Trophoblast cell (in vitro differentiated cells and primary cell): ENCODE results near the gene ZC3H8.

Experiments used
- DNase-seq, 2 donors: peaks; one replicate each; pipeline ENCODE4 v3.0.0-alpha.2; 2016
- H2AFZ ChIP-seq: 2 replicates; pipeline ENCODE4 v1.6.1; 2013; ENCODE audit warnings: low read length, moderate library complexity, mild to moderate bottlenecking; ENCODE audit not compliant: insufficient read depth, poor library complexity
- H2AK5ac ChIP-seq: 2 replicates; pipeline ENCODE4 v1.6.1; 2013; ENCODE audit warnings: mild to moderate bottlenecking, low read length
- H2BK120ac ChIP-seq: 2 replicates; pipeline ENCODE4 v1.6.1; 2013; ENCODE audit warnings: low read length, mild to moderate bottlenecking, moderate library complexity; ENCODE audit not compliant: insufficient read depth, poor library complexity
- H2BK12ac ChIP-seq: 2 replicates; pipeline ENCODE4 v1.6.1; 2013; ENCODE audit warnings: mild to moderate bottlenecking, low read length, moderate library complexity
- H2BK5ac ChIP-seq: 2 replicates; pipeline ENCODE4 v1.6.1; 2013; ENCODE audit warnings: low read length, low read depth, moderate library complexity, mild to moderate bottlenecking; ENCODE audit not compliant: poor library complexity
- H3K14ac ChIP-seq: 2 replicates; pipeline ENCODE4 v1.6.1; 2013; ENCODE audit warnings: mild to moderate bottlenecking, low read length
- H3K18ac ChIP-seq: 2 replicates; pipeline ENCODE4 v1.6.1; 2013; ENCODE audit warnings: mild to moderate bottlenecking, low read length
- H3K23ac ChIP-seq: 2 replicates; pipeline ENCODE4 v1.6.1; 2013; ENCODE audit warnings: low read length
- H3K27ac ChIP-seq: 2 replicates; pipeline ENCODE4 v1.5.1; 2013; ENCODE audit warnings: low read depth, mild to moderate bottlenecking, inconsistent platforms, low read length, moderate library complexity
- H3K27me3 ChIP-seq: 2 replicates; pipeline ENCODE4 v1.6.1; 2013; ENCODE audit warnings: inconsistent platforms, mild to moderate bottlenecking, low read length, moderate library complexity; ENCODE audit not compliant: insufficient read depth
- H3K36me3 ChIP-seq, 2 experiments: 1 replicate in 1 of 2; 2 replicates in 1 of 2; pipeline ENCODE4 v1.6.1; 2013; ENCODE audit warnings: low read length in 2 of 2, mild to moderate bottlenecking in 2 of 2, moderate library complexity in 1 of 2; ENCODE audit not compliant: insufficient read depth in 2 of 2, control insufficient read depth in 1 of 2
- H3K4ac ChIP-seq: 2 replicates; pipeline ENCODE4 v1.6.1; 2013; ENCODE audit warnings: low read depth, mild to moderate bottlenecking, low read length, moderate library complexity
- H3K4me1 ChIP-seq, 2 experiments: 1 replicate in 1 of 2; 2 replicates in 1 of 2; pipeline ENCODE4 v1.6.1; 2013; ENCODE audit warnings: low read length in 2 of 2, mild to moderate bottlenecking in 2 of 2, moderate library complexity in 1 of 2; ENCODE audit not compliant: insufficient read depth in 2 of 2, control insufficient read depth in 1 of 2
- H3K4me2 ChIP-seq: 2 replicates; pipeline ENCODE4 v1.6.1; 2013; ENCODE audit warnings: inconsistent platforms, mild to moderate bottlenecking, low read length, moderate library complexity
- H3K4me3 ChIP-seq: 2 replicates; pipeline ENCODE4 v1.5.1; 2013; ENCODE audit warnings: mild to moderate bottlenecking, low read depth, low read length, inconsistent platforms
- H3K79me1 ChIP-seq: one replicate; pipeline ENCODE4 v1.6.1; 2013; ENCODE audit warnings: low read length
- H3K79me2 ChIP-seq: 2 replicates; pipeline ENCODE4 v1.6.1; 2013; ENCODE audit warnings: low read length, mild to moderate bottlenecking; ENCODE audit not compliant: control insufficient read depth, insufficient read depth, poor library complexity
- H3K9ac ChIP-seq: 2 replicates; pipeline ENCODE4 v1.6.1; 2013; ENCODE audit warnings: mild to moderate bottlenecking, low read length
- H3K9me3 ChIP-seq: 2 replicates; pipeline ENCODE4 v1.6.1; 2013; ENCODE audit warnings: low read depth, mild to moderate bottlenecking, control low read depth, inconsistent platforms, low read length; ENCODE audit not compliant: insufficient read depth
- H4K12ac ChIP-seq: 2 replicates; pipeline ENCODE4 v1.6.1; 2013; ENCODE audit warnings: low read depth, mild to moderate bottlenecking, low read length, moderate library complexity
- H4K8ac ChIP-seq: 2 replicates; pipeline ENCODE4 v1.6.1; 2013; ENCODE audit warnings: low read depth, mild to moderate bottlenecking, low read length, moderate library complexity
- H4K91ac ChIP-seq: one replicate; pipeline ENCODE4 v1.6.1; 2013; ENCODE audit warnings: low read depth, mild to moderate bottlenecking, low read length, moderate library complexity
- WGBS: extraction: QIAGEN DNeasy Blood & Tissue Kit; methylation state at CpG from one replicate; pipeline ENCODE4 v1.1.7; 2013; ENCODE audit warnings: missing lambda C conversion rate; ENCODE audit not compliant: insufficient read length, insufficient coverage; ENCODE audit errors: extremely low coverage; 5-methylcytosine and 5-hydroxymethylcytosine counted together

The ZC3H8 gene

DNA sequence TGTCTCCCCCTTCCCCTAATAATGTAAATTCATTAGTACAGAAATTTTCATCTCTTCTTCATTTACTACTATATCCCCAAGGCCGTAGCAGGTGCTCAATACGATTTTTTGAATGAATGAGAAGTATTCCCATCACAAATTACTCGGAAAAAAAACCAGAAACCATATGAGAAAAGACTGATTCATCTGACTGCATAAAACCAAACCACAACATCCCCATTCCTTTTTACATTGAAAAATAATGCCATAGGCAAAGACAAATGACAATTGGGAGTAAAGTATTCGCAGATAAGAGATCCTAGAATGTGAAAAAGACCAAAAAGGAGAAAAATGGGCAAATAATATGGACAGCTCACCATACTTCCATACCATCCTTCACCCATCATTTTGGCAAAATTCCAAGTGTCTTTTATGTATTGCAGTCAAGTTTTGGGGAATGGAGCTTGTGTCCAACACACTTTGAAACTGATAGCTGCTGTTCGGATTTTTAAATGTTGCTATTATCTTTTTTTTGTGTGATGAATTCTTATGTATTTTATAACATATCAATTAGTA, 1.5 kb downstream of the ZC3H8 start:
- H3K18ac ChIP-seq, result no peak overlapping the region

DNA sequence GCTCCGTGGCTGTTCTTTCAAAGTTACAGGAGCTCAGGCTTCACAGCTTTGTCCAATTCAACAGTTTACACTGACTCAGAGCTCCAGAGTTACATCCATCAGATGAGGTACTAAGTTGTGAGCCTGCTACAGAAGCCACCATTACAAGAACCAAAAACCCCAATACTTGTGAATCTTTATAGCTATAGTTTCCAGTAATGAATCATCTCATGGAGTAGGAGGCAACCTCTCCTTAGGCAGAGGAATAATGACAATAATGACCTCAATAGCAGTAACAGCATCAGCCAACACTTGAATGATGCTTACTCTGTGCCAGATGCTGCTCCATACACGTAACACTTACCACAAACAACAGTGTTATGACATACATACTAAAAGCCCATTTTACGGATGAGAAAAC, 3.6 kb downstream of the ZC3H8 start:
- Histone ChIP-seq H4K8ac (no peak overlapping the region), H3K27ac (no peak overlapping the region), H2AK5ac (no peak overlapping the region), H3K79me2 (no peaks in the 10 kb centered on the region), H2BK5ac (no peak overlapping the region), H3K4me1 (no peaks in the 10 kb centered on the region), H4K12ac (no peak overlapping the region), H3K27me3 (no peaks in the 10 kb centered on the region), H3K79me1 (peaks cover 7% of the 10 kb centered on the region), H2AFZ (no peak overlapping the region), H3K14ac (no peak overlapping the region), H3K18ac (no peak overlapping the region), H3K4me3 (no peak overlapping the region), H2BK12ac (no peak overlapping the region), H3K9me3 (no peaks in the 10 kb centered on the region), H2BK120ac (no peak overlapping the region), H3K9ac (peak overlapping the region; percentile 33), H3K23ac (peak overlapping the region; percentile 9), H4K91ac (no peak overlapping the region), H3K4ac (no peak overlapping the region), H3K4me2 (no peak overlapping the region), H3K36me3 (peaks cover 3% of the 10 kb centered on the region in 2 experiments)
- DNase-seq, result no peak
- no CpG with 5 or more reads among the region's 3 CpGs for WGBS

More for the DNA sequence above, 1.5 kb downstream of the ZC3H8 start:
- H3K4ac ChIP-seq, result no peak overlapping the region
- H4K91ac ChIP-seq, result no peak overlapping the region
- H3K27ac ChIP-seq, result no peak overlapping the region
- no peak overlapping the region for H2AFZ ChIP-seq
- H3K36me3 ChIP-seq, result peaks cover 0 to 3% of the 10 kb centered on the region in 2 experiments
- H2AK5ac ChIP-seq, result no peak overlapping the region
- H3K27me3 ChIP-seq, result no peaks in the 10 kb centered on the region
- H3K14ac ChIP-seq, result no peak overlapping the region
- no peaks in the 10 kb centered on the region for H3K79me2 ChIP-seq
- H3K4me3 ChIP-seq, result no peak overlapping the region
- H3K9ac ChIP-seq, result no peak overlapping the region
- no peak overlapping the region for H4K12ac ChIP-seq
- no peak overlapping the region for H4K8ac ChIP-seq
- H3K4me1 ChIP-seq, result no peaks in the 10 kb centered on the region
- no peak overlapping the region for H2BK12ac ChIP-seq
- H3K9me3 ChIP-seq, result no peaks in the 10 kb centered on the region
- H2BK120ac ChIP-seq, result no peak overlapping the region
- H2BK5ac ChIP-seq, result no peak overlapping the region
- no peak for DNase-seq
- no peak overlapping the region for H3K23ac ChIP-seq
- no peak overlapping the region for H3K4me2 ChIP-seq
- no CpG with 5 or more reads among the region's 5 CpGs for WGBS
- peaks cover 7% of the 10 kb centered on the region for H3K79me1 ChIP-seq

DNA sequence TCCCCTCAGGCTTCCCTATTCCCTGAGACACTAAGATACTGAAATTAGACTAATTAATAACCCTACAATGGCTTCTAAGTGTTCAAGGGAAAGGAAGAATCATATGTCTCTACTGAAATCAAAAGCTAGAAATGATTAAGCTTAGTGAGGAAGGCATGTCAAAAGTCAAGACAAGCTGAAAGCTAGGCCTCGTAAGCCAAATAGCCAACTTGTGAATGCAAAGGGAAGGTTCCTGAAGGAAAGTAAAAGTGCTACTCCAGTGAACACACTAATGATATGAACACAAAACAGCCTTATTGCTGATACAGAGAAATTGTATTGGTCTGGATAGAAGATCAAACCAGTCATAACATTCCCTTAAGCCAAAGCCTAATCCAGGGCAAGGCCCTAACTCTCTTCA, 10.0 kb downstream of the ZC3H8 start:
- no peaks in the 10 kb centered on the region for H3K79me2 ChIP-seq
- no peak overlapping the region for H3K27ac ChIP-seq
- WGBS, result no CpG with 5 or more reads among the region's 1 CpG
- no peak overlapping the region for H3K14ac ChIP-seq
- no peaks in the 10 kb centered on the region for H3K79me1 ChIP-seq
- no peak overlapping the region for H2AK5ac ChIP-seq
- no peaks in the 10 kb centered on the region for H3K27me3 ChIP-seq
- H4K12ac ChIP-seq, result no peak overlapping the region
- no peak overlapping the region for H3K4ac ChIP-seq
- H4K91ac ChIP-seq, result no peak overlapping the region
- H2BK120ac ChIP-seq, result no peak overlapping the region
- H4K8ac ChIP-seq, result no peak overlapping the region
- no peak overlapping the region for H3K18ac ChIP-seq
- H3K4me2 ChIP-seq, result no peak overlapping the region
- no peak overlapping the region for H2AFZ ChIP-seq
- no peak overlapping the region for H2BK5ac ChIP-seq
- H3K4me1 ChIP-seq, result no peaks in the 10 kb centered on the region
- no peak overlapping the region for H2BK12ac ChIP-seq
- H3K9me3 ChIP-seq, result no peaks in the 10 kb centered on the region
- no peak overlapping the region for H3K4me3 ChIP-seq
- DNase-seq, result no peak
- H3K23ac ChIP-seq, result no peak overlapping the region
- H3K36me3 ChIP-seq, result peaks cover 3% of the 10 kb centered on the region in 2 experiments
- H3K9ac ChIP-seq, result no peak overlapping the region

DNA sequence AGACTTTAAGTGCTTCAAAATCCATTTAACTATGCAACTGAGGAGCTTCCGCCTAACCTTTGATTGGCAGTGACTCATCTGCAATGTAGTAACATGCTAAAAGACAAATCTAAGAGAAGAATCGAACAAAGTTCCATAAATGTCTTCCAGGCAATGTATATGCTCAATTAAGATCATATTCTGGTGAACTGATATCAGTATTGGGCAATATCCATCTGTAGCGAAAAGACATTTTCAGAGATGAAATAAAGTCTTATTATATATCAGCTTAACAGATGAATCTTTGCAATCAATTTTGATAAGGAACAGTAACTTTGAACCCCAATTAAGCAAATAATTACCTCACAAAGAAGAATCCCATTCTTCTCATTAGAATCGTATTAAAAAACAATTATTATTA, 11.6 kb downstream of the ZC3H8 start:
- no peak overlapping the region for H3K4me3 ChIP-seq
- no peaks in the 10 kb centered on the region for H3K79me2 ChIP-seq
- H2BK5ac ChIP-seq, result no peak overlapping the region
- H4K12ac ChIP-seq, result no peak overlapping the region
- H3K4ac ChIP-seq, result no peak overlapping the region
- H3K18ac ChIP-seq, result no peak overlapping the region
- no peak overlapping the region for H3K23ac ChIP-seq
- no peaks in the 10 kb centered on the region for H3K9me3 ChIP-seq
- H3K9ac ChIP-seq, result no peak overlapping the region
- no peak overlapping the region for H3K27ac ChIP-seq
- no peak overlapping the region for H2BK12ac ChIP-seq
- no peak overlapping the region for H3K14ac ChIP-seq
- H2AK5ac ChIP-seq, result no peak overlapping the region
- DNase-seq, result no peak
- no peak overlapping the region for H2AFZ ChIP-seq
- no peak overlapping the region for H4K8ac ChIP-seq
- whole genome bisulfite sequencing, result no CpG with 5 or more reads among the region's 4 CpGs
- H3K79me1 ChIP-seq, result no peaks in the 10 kb centered on the region
- H4K91ac ChIP-seq, result no peak overlapping the region
- no peaks in the 10 kb centered on the region for H3K4me1 ChIP-seq
- no peak overlapping the region for H2BK120ac ChIP-seq
- H3K36me3 ChIP-seq, result peaks cover 0 to 3% of the 10 kb centered on the region in 2 experiments
- H3K4me2 ChIP-seq, result no peak overlapping the region
- no peaks in the 10 kb centered on the region for H3K27me3 ChIP-seq
